Lung (tissue), 12 donors: ENCODE measurements around the gene MUS81. TPM values are rescaled to one million over a fixed set of nuclear protein-coding genes. Genes with fewer than 3 reads are reported as not detected.

Source experiments
- ATAC-seq: fragments of 200-7000 bp; cut with Tn5 transposase; one replicate; pipeline ENCODE4 v1.9.1; 2020; ENCODE audit warnings: moderate number of reproducible peaks; ENCODE audit not compliant: insufficient read depth, low FRiP score
- DNase-seq, 3 donors: peaks; one replicate each; pipeline ENCODE4 v3.0.0-alpha.2; 2013 to 2017
- H3K27ac ChIP-seq, 2 donors: one replicate each; pipeline ENCODE4 v1.5.1; 2013; ENCODE audit warnings: mild to moderate bottlenecking in 2 of 2, moderate library complexity in 2 of 2, control low read depth in 1 of 2, inconsistent platforms in 1 of 2, low read depth in 1 of 2, low read length in 1 of 2
- H3K27me3 ChIP-seq, 3 donors: one replicate each; pipeline ENCODE4 v1.5.1; 2013; ENCODE audit warnings: low read length in 2 of 3; ENCODE audit not compliant: control insufficient read depth in 3 of 3, insufficient read depth in 3 of 3
- H3K36me3 ChIP-seq, 4 donors: one replicate each; pipeline ENCODE4 v1.5.1; 2013; ENCODE audit warnings: low read length in 4 of 4, mild to moderate bottlenecking in 1 of 4, moderate library complexity in 1 of 4; ENCODE audit not compliant: control insufficient read depth in 4 of 4, insufficient read depth in 4 of 4
- H3K4me1 ChIP-seq, 5 donors: one replicate each; pipeline ENCODE4 v1.5.1; 2013; ENCODE audit warnings: low read length in 5 of 5, mild to moderate bottlenecking in 2 of 5, moderate library complexity in 1 of 5; ENCODE audit not compliant: control insufficient read depth in 5 of 5, insufficient read depth in 5 of 5
- H3K4me3 ChIP-seq: one replicate; pipeline ENCODE4 v1.5.1; 2013; ENCODE audit warnings: mild to moderate bottlenecking, control low read depth, moderate library complexity
- H3K9ac ChIP-seq, 2 donors: one replicate each; pipeline ENCODE4 v1.5.1; 2013; ENCODE audit warnings: low read length in 2 of 2, control low read depth in 1 of 2; ENCODE audit not compliant: insufficient read depth in 1 of 2
- H3K9me3 ChIP-seq, 4 donors: one replicate each; pipeline ENCODE4 v1.5.1; 2013; ENCODE audit warnings: low read length in 3 of 4, mild to moderate bottlenecking in 1 of 4, moderate library complexity in 1 of 4; ENCODE audit not compliant: control insufficient read depth in 4 of 4, insufficient read depth in 3 of 4
- WGBS, 2 donors: extraction: QIAGEN DNeasy Blood & Tissue Kit; methylation state at CpG; one replicate each; pipeline ENCODE4 v1.1.7; 2013; 5-methylcytosine and 5-hydroxymethylcytosine counted together
- polyA plus RNA-seq, 2 donors: library from polyadenylated mRNA; stranded (reverse); fragments of 200-250 nt; gene quantifications; one replicate each; pipeline ENCODE4 v1.2.1, GENCODE V29; 2013
- total RNA-seq, 2 donors: library from RNA; depleted of rRNA in 1 of 2; stranded (reverse); fragments of >200 nt in 1 of 2; gene quantifications; one replicate each; pipeline ENCODE4 v1.2.1, GENCODE V29; 2014 to 2021
- TF ChIP-seq, protein P1 (sequence below): IDR thresholded peaks from 2 replicates; pipeline ENCODE4 v1.5.1; 2012; ENCODE audit warnings: mild to moderate bottlenecking; ENCODE audit errors: control extremely low read depth, extremely low read depth
- donor health status: control.
- donor health status: control.
- donor health status: Bipolar disorder and iron deficiency.
- donor health status: healthy.
- donor health status: DM: yes; HTN: yes; CAD: no.

The MUS81 gene
- total and polyA plus RNA-seq, 4 donors = 35.0 to 62.2 (median 53.8) TPM

DNA sequence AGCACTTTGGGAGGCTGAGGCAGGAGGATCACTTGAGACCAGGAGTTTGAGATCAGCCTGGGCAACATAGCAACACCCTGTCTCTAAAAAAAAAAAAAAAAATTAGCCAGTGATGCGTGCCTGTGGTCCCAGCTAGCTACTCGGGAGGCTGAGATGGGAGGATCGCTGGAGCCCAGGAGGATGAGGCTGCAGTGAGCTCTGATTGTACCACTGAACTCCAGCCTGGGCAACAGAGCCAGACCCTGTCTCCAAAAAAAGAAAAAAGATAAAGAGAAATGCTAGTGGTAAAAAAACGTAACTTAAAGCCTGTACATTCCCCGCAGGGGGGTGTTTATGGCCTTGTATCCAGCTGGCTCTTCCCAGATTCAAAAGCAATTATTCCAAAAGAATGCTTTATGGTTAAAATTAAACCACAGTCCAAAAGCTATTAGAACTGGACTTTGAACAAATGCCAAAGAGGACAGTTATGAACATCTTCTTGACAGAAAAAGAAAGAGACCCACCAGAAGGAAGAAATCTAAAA is 42.9 kb upstream of the MUS81 start:
- Histone ChIP-seq H3K27me3 (peaks cover 0 to 1% (median 0%) of the 10 kb centered on the region in 3 donors), H3K27ac (no peak overlapping the region), H3K4me1 (peaks cover 0 to 5% (median 2%) of the 10 kb centered on the region in 5 donors), H3K9ac (peak overlapping the region; percentile 37 to 53), H3K36me3 (peaks cover 0 to 2% (median 0%) of the 10 kb centered on the region in 4 donors), H3K9me3 (no peaks in the 10 kb centered on the region), H3K4me3 (no peak overlapping the region)
- ATAC-seq (no peak), DNase-seq (no peak)
- TF ChIP-seq, protein P1, sequence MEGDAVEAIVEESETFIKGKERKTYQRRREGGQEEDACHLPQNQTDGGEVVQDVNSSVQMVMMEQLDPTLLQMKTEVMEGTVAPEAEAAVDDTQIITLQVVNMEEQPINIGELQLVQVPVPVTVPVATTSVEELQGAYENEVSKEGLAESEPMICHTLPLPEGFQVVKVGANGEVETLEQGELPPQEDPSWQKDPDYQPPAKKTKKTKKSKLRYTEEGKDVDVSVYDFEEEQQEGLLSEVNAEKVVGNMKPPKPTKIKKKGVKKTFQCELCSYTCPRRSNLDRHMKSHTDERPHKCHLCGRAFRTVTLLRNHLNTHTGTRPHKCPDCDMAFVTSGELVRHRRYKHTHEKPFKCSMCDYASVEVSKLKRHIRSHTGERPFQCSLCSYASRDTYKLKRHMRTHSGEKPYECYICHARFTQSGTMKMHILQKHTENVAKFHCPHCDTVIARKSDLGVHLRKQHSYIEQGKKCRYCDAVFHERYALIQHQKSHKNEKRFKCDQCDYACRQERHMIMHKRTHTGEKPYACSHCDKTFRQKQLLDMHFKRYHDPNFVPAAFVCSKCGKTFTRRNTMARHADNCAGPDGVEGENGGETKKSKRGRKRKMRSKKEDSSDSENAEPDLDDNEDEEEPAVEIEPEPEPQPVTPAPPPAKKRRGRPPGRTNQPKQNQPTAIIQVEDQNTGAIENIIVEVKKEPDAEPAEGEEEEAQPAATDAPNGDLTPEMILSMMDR = no peak
- WGBS, 2 donors = 62 to 71% methylated on average over 5 of the region's 5 CpGs

GRCh38 chr11:65817835-65818680 is 42.2 kb upstream of the MUS81 start:
- H3K4me3 ChIP-seq = peak overlapping the region; percentile 66
- H3K27me3 ChIP-seq = no peaks in the 10 kb centered on the region
- no peaks in the 10 kb centered on the region for H3K9me3 ChIP-seq
- DNase-seq = peak; percentile 88 to 93 (median 91)
- ATAC-seq = peak; percentile 99
- H3K9ac ChIP-seq = peak overlapping the region; percentile 37 to 53
- peaks cover 0 to 8% (median 2%) of the 10 kb centered on the region in 5 donors for H3K4me1 ChIP-seq
- 6 to 8% methylated on average over 61 to 74 of the region's 74 CpGs for WGBS, 2 donors
- peak overlapping the region; percentile 67 to 89 for H3K27ac ChIP-seq
- TF ChIP-seq, protein P1 = peak; percentile 99
- H3K36me3 ChIP-seq = peaks cover 0 to 2% (median 0%) of the 10 kb centered on the region in 4 donors

GRCh38 chr11:65821107-65821506 is 39.1 kb upstream of the MUS81 start:
- Histone ChIP-seq H3K36me3 (no peaks in the 10 kb centered on the region), H3K9me3 (no peaks in the 10 kb centered on the region), H3K9ac (no peak overlapping the region), H3K4me3 (no peak overlapping the region), H3K27ac (no peak overlapping the region), H3K27me3 (no peaks in the 10 kb centered on the region), H3K4me1 (peaks cover 0 to 8% (median 0%) of the 10 kb centered on the region in 5 donors)
- WGBS, 2 donors = 42 to 59% methylated on average over 8 of the region's 8 CpGs
- TF ChIP-seq, protein P1 = no peak
- DNase-seq (no peak), ATAC-seq (no peak)
